HG02852 (cell line): ENCODE measurements around the gene FOXK1.
A peak's percentile ranks its signal among the peaks of the same experiment; 100 is the strongest.
"Not testable (repeated sequence)": the region's sequence is repeated elsewhere in the genome, so short reads cannot be mapped to it uniquely, and the experiment has no call there.

ENCODE experiments used
- ATAC-seq: cut with Tn5 transposase; IDR thresholded peaks from one replicate; pipeline ENCODE4 v1.9.1; 2021; ENCODE audit warnings: mild to moderate bottlenecking, moderate library complexity; ENCODE audit not compliant: unreplicated experiment

Gene FOXK1

GRCh38 chr7:4681886-4682620, at the start of gene FOXK1:
FOXK1 (plus strand) TSS chr7:4682295; CDS start chr7:4682309, 14 bp downstream.
- ATAC-seq: peak; percentile 60

DNA sequence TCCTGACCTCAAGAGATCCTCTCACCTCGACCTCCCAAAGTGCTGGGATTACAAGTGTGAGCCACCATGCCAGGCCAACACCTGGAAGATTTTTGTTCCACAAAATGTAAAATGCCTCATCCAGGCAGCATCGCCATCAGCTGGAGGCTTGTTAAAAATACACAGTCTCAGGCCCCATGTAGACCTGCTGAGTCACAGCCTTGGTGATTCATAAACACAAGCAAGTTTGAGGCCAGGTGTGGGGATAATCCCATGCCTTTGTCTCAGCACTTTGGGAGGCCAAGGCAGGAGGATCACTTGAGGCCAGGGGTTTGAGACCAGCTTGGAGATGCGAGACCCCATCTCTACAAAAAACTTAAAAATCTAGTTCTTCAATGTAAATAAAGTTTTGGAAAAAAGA, 49.1 kb upstream of the FOXK1 start:
- ATAC-seq: no peak

DNA sequence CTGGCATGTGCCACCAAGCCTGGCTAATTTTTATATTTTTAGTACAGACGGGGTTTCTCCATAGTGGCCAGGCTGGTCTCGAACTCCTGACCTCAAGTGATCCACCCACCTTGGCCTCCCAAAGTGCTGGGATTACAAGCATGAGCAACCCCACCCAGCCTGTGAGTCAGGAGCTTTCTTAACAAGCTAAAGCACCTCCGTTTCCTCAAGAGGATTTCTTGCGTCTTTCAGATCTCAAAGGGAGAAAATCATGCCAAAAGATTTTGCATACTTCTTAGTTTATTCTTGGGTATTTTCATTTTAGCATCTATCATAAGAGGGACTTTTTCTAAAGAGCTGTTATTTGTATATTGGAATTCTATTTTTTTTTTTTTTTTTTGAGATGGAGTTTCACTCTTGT, 47.9 kb upstream of the FOXK1 start:
- ATAC-seq: no peak

DNA sequence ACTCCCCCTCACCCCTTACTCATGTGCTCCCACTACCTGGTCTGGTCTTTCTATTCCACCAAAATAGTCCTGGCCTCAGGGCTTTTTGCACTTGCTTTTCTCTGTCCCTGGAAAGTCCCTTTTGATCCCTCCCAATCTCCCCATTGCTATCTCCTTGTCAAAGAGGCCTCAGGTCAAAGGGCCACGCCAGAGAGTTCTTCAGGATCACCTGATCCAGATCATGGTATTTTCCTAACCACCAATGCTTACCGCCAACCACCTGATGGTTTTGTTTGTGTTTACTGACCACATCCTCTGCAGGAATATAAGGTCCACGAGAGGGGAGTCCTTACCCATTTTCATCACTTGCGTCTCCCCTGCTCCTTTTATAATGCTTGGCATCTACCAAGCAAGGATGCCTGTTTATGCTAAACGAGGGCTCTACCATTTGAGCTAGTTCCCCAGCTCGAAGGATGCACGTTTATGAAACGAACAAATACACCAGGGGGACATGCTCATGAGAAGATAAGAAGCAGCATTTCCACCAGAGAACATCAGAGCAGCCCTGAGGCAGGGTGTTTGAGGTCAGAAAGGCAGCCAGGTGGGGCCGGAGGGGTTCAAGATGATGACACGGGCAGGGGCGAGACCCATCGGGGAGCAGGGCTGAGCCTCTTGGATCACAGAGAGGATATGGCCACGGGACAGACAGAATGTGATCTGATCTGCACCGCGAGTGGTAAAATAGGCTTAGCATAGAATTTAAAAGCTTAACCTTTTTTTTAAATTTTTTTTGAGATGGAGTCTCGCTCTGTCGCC, 43.1 kb upstream of the FOXK1 start:
- no peak for ATAC-seq

- no peak for ATAC-seq
These were observed 40.9 kb upstream of the FOXK1 start for GRCh38 chr7:4641091-4641666.

GRCh38 chr7:4641667-4642467, 40.2 kb upstream of the FOXK1 start:
- peak; percentile 81 for ATAC-seq

- ATAC-seq: peak; percentile 4
These were observed 39.5 kb upstream of the FOXK1 start for GRCh38 chr7:4642468-4643203.

GRCh38 chr7:4643204-4643471, 39.0 kb upstream of the FOXK1 start:
- ATAC-seq: not testable (repeated sequence)

DNA sequence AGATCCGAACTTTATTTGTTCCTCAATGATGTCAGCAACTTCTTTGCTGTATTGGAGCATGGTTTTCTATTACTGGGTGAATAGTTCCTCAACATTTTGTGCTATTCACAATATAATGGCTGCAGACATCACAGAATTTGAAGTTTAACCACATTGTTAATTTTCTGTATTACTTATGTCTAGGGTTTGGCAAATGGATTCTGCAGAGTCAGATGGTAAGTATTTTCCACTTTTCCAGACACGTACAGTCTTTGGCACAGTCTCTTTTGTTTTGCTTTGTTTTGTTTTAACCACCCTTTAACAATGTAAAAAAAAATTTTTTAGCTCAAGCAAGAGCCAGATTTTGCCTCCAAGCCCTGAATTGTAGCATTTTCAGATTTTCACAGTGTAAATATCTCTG, 36.8 kb upstream of the FOXK1 start:
- ATAC-seq: no peak

- ATAC-seq: no peak
These were observed 34.0 kb upstream of the FOXK1 start for GRCh38 chr7:4648111-4648510.

GRCh38 chr7:4650433-4651047, 31.6 kb upstream of the FOXK1 start:
- no peak for ATAC-seq

- ATAC-seq: no peak
These were observed 28.3 kb upstream of the FOXK1 start for GRCh38 chr7:4653771-4654170.

GRCh38 chr7:4655311-4655710, 26.8 kb upstream of the FOXK1 start:
- ATAC-seq: no peak

- no peak for ATAC-seq
These were observed 26.2 kb upstream of the FOXK1 start for GRCh38 chr7:4655896-4656295.

GRCh38 chr7:4657640-4658417, 24.3 kb upstream of the FOXK1 start:
- no peak for ATAC-seq

- no peak for ATAC-seq
These were observed 22.4 kb upstream of the FOXK1 start for GRCh38 chr7:4659551-4660286.

- no peak for ATAC-seq
These were observed 20.2 kb upstream of the FOXK1 start for GRCh38 chr7:4661871-4662270.

DNA sequence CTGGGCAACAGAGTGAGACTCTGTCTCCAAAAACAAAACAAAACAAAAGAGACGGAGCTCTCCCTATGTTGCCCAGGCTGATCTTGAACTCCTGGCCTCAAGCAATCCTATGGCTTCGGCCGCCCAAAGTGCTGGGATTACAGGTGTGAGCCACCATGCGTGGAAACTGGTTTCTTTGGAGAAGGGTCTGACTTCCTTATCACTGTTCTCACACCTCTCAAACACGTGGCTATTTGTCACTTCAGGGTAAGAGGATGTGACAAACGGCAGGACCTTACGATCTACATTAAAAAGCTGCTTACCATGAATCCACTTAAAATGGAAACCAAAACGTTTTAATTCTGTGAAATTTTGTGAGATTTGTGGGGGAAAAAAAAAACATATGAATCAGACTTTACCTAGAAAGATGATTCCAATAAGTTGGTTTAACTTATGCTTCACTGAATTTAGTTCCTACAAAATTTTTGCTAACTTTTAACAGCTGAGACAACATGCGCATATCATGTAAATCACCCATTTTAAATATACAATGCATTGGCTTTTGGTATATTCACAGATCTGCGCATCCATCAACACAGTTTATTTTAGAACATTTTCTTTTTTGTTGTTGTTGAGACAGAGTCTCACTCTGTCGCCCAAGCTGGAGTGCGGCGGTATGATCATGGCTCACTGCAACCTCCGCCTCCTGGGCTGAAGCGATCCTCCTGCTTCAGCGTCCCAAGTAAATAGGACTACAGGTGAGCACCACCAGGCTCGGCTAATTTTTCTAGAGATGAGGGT, 18.7 kb upstream of the FOXK1 start:
- no peak for ATAC-seq
